RWPE2 (cell line): ENCODE data around the gene STAP2.

Experiments used
- ATAC-seq: fragments of 200-7000 bp; cut with Tn5 transposase; 3 replicates; pipeline ENCODE4 v1.9.1; 2021; ENCODE audit warnings: low read depth
- DNase-seq: peaks from one replicate; pipeline ENCODE4 v3.0.0-alpha.2; 2020; ENCODE audit warnings: low spot score
- H3K27ac ChIP-seq: fragments of 450-650 bp; 2 replicates; pipeline ENCODE4 v1.5.1; 2017; ENCODE audit warnings: mild to moderate bottlenecking; ENCODE audit not compliant: poor library complexity, severe bottlenecking
- H3K27me3 ChIP-seq: fragments of 250-450 bp; sonication (Bioruptor Pico); 2 replicates; pipeline ENCODE4 v1.5.1; 2021; ENCODE audit warnings: mild to moderate bottlenecking, moderate library complexity; ENCODE audit not compliant: insufficient read depth, poor library complexity, severe bottlenecking
- H3K36me3 ChIP-seq: fragments of 250-450 bp; sonication (Bioruptor Pico); 2 replicates; pipeline ENCODE4 v1.5.1; 2020; ENCODE audit warnings: low read depth, mild to moderate bottlenecking, moderate library complexity
- H3K4me1 ChIP-seq: fragments of 250-450 bp; sonication (Bioruptor Pico); 2 replicates; pipeline ENCODE4 v1.5.1; 2021; ENCODE audit warnings: mild to moderate bottlenecking, moderate library complexity; ENCODE audit not compliant: insufficient read depth, poor library complexity, severe bottlenecking
- H3K4me3 ChIP-seq: fragments of 250-450 bp; sonication (Bioruptor Pico); 2 replicates; pipeline ENCODE4 v1.5.1; 2021; ENCODE audit warnings: mild to moderate bottlenecking, moderate library complexity; ENCODE audit not compliant: severe bottlenecking
- H3K9me3 ChIP-seq: fragments of 250-450 bp; sonication (Bioruptor Pico); 2 replicates; pipeline ENCODE4 v1.5.1; 2021; ENCODE audit warnings: mild to moderate bottlenecking, moderate library complexity; ENCODE audit not compliant: severe bottlenecking
- TF ChIP-seq, protein P1 (sequence below): fragments of 450-650 bp; IDR thresholded peaks from one replicate; pipeline ENCODE4 v1.5.1; 2017; ENCODE audit warnings: mild to moderate bottlenecking, moderate library complexity; ENCODE audit not compliant: poor library complexity, severe bottlenecking

Gene STAP2

DNA sequence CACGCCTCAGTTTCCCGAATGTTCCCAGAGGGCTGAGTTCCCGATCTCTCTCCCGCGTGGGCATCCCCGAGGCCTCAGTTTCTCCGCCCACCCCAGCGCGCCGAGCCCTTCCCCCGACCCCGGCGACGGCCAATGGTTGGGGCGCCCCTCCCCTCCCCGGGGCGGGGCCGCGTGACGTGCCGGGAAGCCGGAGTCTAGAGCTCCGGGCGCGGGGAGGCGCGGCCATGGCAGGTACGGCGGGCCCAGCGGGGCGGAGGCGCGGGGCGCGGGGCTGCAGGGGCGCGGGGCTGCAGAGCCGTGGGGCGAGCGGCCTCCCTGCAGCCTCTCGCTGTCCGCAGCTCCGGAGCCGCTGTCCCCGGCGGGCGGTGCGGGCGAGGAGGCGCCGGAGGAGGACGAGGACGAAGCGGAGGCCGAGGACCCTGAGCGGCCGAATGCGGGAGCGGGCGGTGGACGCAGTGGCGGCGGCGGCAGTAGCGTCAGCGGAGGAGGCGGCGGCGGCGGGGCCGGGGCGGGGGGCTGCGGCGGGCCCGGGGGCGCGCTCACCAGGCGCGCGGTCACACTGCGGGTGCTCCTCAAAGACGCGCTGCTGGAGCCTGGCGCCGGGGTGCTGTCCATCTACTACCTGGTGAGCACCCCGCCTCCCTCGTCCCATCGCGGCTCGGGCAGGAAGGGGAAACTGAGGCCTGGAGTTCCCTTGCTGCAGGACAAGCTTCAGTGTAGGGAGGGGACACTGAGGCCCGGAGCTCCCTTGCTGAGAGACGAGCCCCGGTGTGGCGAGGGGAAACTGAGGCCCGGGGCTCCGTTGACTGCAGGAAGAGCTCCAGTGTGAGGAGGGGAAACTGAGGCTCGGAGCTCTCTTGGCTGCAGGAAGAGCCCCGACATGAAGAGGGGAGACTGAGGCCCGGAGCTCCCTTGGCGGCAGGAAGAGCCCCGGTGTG is 5.0 kb upstream of the STAP2 start, which contains the start of gene MPND:
Gene MPND, plus strand, starts transcription at position 193 of the 938 bp plus-strand sequence. Its CDS starts 32 bp downstream, at position 225.
- Histone ChIP-seq H3K27ac (peak within 1 kb of the TSS; percentile 56), H3K4me1 (no peaks in the 10 kb centered on the region), H3K4me3 (peak within 1 kb of the TSS; percentile 49), H3K27me3 (no peaks in the 10 kb centered on the region), H3K36me3 (no peaks in the 10 kb centered on the region), H3K9me3 (no peaks in the 10 kb centered on the region)
- peak; percentile 64 for ATAC-seq
- TF ChIP-seq, protein P1, sequence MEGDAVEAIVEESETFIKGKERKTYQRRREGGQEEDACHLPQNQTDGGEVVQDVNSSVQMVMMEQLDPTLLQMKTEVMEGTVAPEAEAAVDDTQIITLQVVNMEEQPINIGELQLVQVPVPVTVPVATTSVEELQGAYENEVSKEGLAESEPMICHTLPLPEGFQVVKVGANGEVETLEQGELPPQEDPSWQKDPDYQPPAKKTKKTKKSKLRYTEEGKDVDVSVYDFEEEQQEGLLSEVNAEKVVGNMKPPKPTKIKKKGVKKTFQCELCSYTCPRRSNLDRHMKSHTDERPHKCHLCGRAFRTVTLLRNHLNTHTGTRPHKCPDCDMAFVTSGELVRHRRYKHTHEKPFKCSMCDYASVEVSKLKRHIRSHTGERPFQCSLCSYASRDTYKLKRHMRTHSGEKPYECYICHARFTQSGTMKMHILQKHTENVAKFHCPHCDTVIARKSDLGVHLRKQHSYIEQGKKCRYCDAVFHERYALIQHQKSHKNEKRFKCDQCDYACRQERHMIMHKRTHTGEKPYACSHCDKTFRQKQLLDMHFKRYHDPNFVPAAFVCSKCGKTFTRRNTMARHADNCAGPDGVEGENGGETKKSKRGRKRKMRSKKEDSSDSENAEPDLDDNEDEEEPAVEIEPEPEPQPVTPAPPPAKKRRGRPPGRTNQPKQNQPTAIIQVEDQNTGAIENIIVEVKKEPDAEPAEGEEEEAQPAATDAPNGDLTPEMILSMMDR: no peak
- DNase-seq: peak; percentile 87

DNA sequence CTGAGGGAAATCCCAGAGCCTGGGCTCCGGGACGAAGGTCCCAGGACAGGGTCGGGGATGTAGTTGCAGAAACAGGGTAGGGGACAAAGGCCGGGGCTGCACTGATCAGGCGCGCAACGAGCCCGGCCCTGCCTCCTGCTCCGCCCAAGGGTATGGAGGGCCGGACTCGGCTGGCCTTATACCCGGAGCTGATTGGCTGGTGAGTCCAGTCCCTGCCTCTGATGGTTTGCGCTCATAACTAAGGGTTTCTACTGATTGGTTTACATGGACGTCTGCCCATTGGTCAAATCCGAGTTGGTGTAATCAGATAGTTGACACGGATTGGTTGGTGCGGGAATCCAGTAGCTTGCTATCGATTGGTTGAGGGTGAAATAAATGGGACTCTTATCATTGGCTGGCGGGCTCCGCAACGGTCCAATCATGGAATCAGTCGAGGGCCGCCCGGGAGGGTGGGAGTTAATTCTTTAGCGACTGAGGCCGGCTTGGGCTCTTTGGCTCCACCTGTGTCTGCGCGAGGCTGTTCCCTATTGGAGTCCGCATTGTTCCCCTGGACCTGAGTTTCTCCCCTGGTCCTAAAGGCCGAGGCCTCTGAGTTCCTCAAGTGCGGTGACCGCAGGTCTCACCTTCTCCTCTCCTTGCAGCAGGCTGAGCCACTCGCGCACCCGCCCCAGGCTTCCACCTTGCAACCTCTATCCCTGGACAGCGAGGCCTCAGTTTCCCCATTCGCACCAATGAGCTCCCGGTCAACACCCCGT is 4.2 kb upstream of the STAP2 start:
- H3K4me3 ChIP-seq: peak overlapping the region; percentile 49
- no peaks in the 10 kb centered on the region for H3K4me1 ChIP-seq
- H3K27ac ChIP-seq: peak overlapping the region; percentile 56
- ATAC-seq: peak; percentile 90
- no peaks in the 10 kb centered on the region for H3K36me3 ChIP-seq
- TF ChIP-seq, protein P1: no peak
- no peaks in the 10 kb centered on the region for H3K27me3 ChIP-seq
- peak; percentile 95 for DNase-seq
- no peaks in the 10 kb centered on the region for H3K9me3 ChIP-seq

DNA sequence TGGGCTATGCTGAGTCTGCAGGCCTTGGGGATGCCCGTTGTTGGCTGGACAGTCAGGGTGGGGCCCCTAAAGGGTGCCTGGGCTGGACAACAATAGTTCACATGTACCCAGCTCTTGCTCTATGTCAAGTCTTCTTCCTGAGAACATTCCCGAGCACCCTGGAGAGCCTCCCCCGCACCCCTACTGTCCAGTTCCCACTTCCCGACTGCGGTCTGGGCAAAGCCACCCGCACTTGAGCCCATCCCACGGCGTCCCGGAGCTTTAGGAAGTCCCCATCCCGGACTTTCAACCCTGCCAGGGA is 3.6 kb upstream of the STAP2 start:
- peak; percentile 0; the same call in 2 of the 3 replicates for ATAC-seq
- no peaks in the 10 kb centered on the region for H3K36me3 ChIP-seq
- TF ChIP-seq, protein P1: no peak
- no peaks in the 10 kb centered on the region for H3K9me3 ChIP-seq
- peak overlapping the region; percentile 43 for H3K4me3 ChIP-seq
- H3K27me3 ChIP-seq: no peaks in the 10 kb centered on the region
- DNase-seq: no peak
- no peaks in the 10 kb centered on the region for H3K4me1 ChIP-seq
- peak overlapping the region; percentile 56 for H3K27ac ChIP-seq

DNA sequence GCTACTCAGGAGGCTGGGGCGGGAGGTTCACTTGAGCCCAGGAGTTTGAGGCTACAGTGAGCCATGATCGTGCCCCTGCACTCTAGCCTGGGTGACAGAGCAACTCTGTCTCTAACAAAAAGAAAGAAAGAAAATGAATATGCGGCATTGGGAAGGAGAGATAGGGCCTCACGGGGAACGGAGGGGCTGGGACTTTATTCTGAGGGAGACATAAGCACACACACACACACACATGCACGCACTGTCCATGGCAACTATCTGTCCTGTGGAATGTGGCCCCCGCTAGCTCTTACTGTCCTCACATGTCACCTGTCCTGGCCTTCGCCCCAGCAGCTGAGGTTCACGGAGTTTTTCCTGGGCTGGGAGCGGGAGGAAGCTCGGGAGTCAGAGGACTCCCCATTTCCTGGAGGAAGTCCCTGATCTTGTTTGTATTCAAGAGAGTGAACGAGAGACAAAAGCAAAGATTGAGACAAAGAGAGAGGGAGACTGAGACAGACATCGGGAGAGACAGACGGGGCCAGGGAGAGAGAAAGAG is 654 bp downstream of the STAP2 start:
- no peaks in the 10 kb centered on the region for H3K9me3 ChIP-seq
- ATAC-seq (no peak), DNase-seq (no peak)
- TF ChIP-seq, protein P1: no peak
- H3K27ac ChIP-seq: peak overlapping the region; percentile 48
- H3K4me3 ChIP-seq: peak overlapping the region; percentile 43
- no peaks in the 10 kb centered on the region for H3K27me3 ChIP-seq
- no peaks in the 10 kb centered on the region; the same call in 1 of the 2 replicates for H3K36me3 ChIP-seq
- H3K4me1 ChIP-seq: no peaks in the 10 kb centered on the region
